DOHH2 (cell line): ENCODE results near the gene PVRIG.

ENCODE experiments used
- CTCF ChIP-seq: fragments of 200-600 bp; sonication (generic); IDR thresholded peaks from one replicate; pipeline ENCODE4 v1.5.1; 2014; ENCODE audit warnings: antibody characterized with exemption, mild to moderate bottlenecking, low read depth, low read length; ENCODE audit not compliant: poor library complexity, severe bottlenecking
- EZH2phosphoT487 ChIP-seq: fragments of 200-600 bp; sonication (generic); IDR thresholded peaks from 2 replicates; pipeline ENCODE4 v1.6.1; 2017; ENCODE audit warnings: borderline replicate concordance, mild to moderate bottlenecking, antibody characterized with exemption, low read length, moderate library complexity, mixed read lengths

GRCh38 chr7:100222445-100223132 lies 2.8 kb downstream of the PVRIG start:
- TF ChIP-seq CTCF (no peak), EZH2phosphoT487 (no peak)
